OCI-LY1 (cell line): ENCODE data around the gene SCLT1.

Experiments
- H2AFZ ChIP-seq: fragments of 200-600 bp; sonication (generic), shearing (Covaris generic); 2 replicates; pipeline ENCODE4 v1.6.0; 2014; ENCODE audit warnings: antibody characterized with exemption, mild to moderate bottlenecking, low read length
- H3F3A ChIP-seq: fragments of 200-600 bp; sonication (generic), shearing (Covaris generic); 2 replicates; pipeline ENCODE4 v1.6.0; 2014; ENCODE audit warnings: mild to moderate bottlenecking, antibody characterized with exemption, low read length, moderate library complexity; ENCODE audit not compliant: insufficient read depth
- H3K27ac ChIP-seq: fragments of 200-600 bp; sonication (generic); 2 replicates; pipeline ENCODE4 v1.5.1; 2014; ENCODE audit warnings: low read length, mixed run types, mild to moderate bottlenecking, low read depth; ENCODE audit not compliant: poor library complexity, severe bottlenecking
- H3K27me3 ChIP-seq: fragments of 200-600 bp; sonication (generic); 2 replicates; pipeline ENCODE4 v1.6.0; 2014; ENCODE audit warnings: antibody characterized with exemption, mild to moderate bottlenecking, low read length, moderate library complexity; ENCODE audit not compliant: insufficient read depth
- H3K36me3 ChIP-seq: fragments of 200-600 bp; sonication (generic); 2 replicates; pipeline ENCODE4 v1.6.1; 2014; ENCODE audit warnings: mild to moderate bottlenecking, antibody characterized with exemption, low read length, moderate library complexity, mixed read lengths; ENCODE audit not compliant: insufficient read depth
- H3K4me1 ChIP-seq: fragments of 200-600 bp; sonication (generic); 2 replicates; pipeline ENCODE4 v1.5.1; 2014; ENCODE audit warnings: mild to moderate bottlenecking, low read length, moderate library complexity; ENCODE audit not compliant: insufficient read depth, severe bottlenecking
- H3K4me2 ChIP-seq: fragments of 200-600 bp; sonication (generic), shearing (Covaris generic); 2 replicates; pipeline ENCODE4 v1.6.1; 2014; ENCODE audit warnings: low read length
- H3K4me3 ChIP-seq: fragments of 200-600 bp; sonication (generic); 2 replicates; pipeline ENCODE4 v1.5.1; 2014; ENCODE audit warnings: low read length, low read depth, mild to moderate bottlenecking, mixed read lengths; ENCODE audit not compliant: poor library complexity, severe bottlenecking
- H3K79me2 ChIP-seq: fragments of 200-600 bp; shearing (Covaris generic); 2 replicates; pipeline ENCODE4 v1.6.1; 2016; ENCODE audit warnings: mixed run types, low read length, mixed read lengths; ENCODE audit not compliant: insufficient read depth
- H3K9ac ChIP-seq: fragments of 200-600 bp; sonication (generic), shearing (Covaris generic); 2 replicates; pipeline ENCODE4 v1.6.1; 2014; ENCODE audit warnings: mild to moderate bottlenecking, low read length, mixed read lengths
- H3K9me2 ChIP-seq: fragments of 200-600 bp; sonication (generic), shearing (Covaris generic); 2 replicates; pipeline ENCODE4 v1.6.1; 2014; ENCODE audit warnings: low read depth, mild to moderate bottlenecking, low read length, mixed read lengths
- H3K9me3 ChIP-seq: fragments of 200-600 bp; shearing (Covaris generic); 2 replicates; pipeline ENCODE4 v1.6.1; 2014; ENCODE audit warnings: low read length, mixed read lengths
- H4K20me1 ChIP-seq: fragments of 200-600 bp; sonication (generic), shearing (Covaris generic); 2 replicates; pipeline ENCODE4 v1.6.0; 2016; ENCODE audit warnings: mild to moderate bottlenecking, low read length; ENCODE audit not compliant: insufficient read depth
- CTCF ChIP-seq: fragments of 200-600 bp; sonication (generic), shearing (Covaris generic); IDR thresholded peaks from 2 replicates; pipeline ENCODE4 v1.5.1; 2017; ENCODE audit warnings: mild to moderate bottlenecking, antibody characterized with exemption, low read length, moderate library complexity, mixed read lengths
- EZH2 ChIP-seq: fragments of 200-600 bp; sonication (generic), shearing (Covaris generic); IDR thresholded peaks from 2 replicates; pipeline ENCODE4 v1.8.0; 2017; ENCODE audit warnings: borderline replicate concordance, mixed run types, mild to moderate bottlenecking, antibody characterized with exemption, low read length, moderate library complexity, mixed read lengths

The SCLT1 gene

GRCh38 chr4:128913228-128913627 lies 180.1 kb downstream of the SCLT1 start:
- Histone ChIP-seq H3K4me2 (no peak overlapping the region), H3K9me2 (no peaks in the 10 kb centered on the region), H3K9ac (no peak overlapping the region), H3K79me2 (no peaks in the 10 kb centered on the region), H4K20me1 (no peaks in the 10 kb centered on the region), H3F3A (no peaks in the 10 kb centered on the region; the same call in 1 of the 2 replicates), H3K4me1 (peaks cover 11% of the 10 kb centered on the region), H3K4me3 (no peak overlapping the region), H2AFZ (no peak overlapping the region), H3K9me3 (no peaks in the 10 kb centered on the region), H3K27ac (no peak overlapping the region), H3K27me3 (no peaks in the 10 kb centered on the region), H3K36me3 (no peaks in the 10 kb centered on the region)
- TF ChIP-seq CTCF (no peak), EZH2 (no peak)

- no peak overlapping the region for H3K4me2 ChIP-seq
- no peaks in the 10 kb centered on the region for H3K9me3 ChIP-seq
- no peaks in the 10 kb centered on the region for H3K36me3 ChIP-seq
- no peak overlapping the region for H3K4me3 ChIP-seq
- no peaks in the 10 kb centered on the region for H3K27me3 ChIP-seq
- no peak overlapping the region for H2AFZ ChIP-seq
- H3F3A ChIP-seq = no peaks in the 10 kb centered on the region; the same call in 1 of the 2 replicates
- TF ChIP-seq EZH2 (no peak), CTCF (no peak)
- no peaks in the 10 kb centered on the region for H3K9me2 ChIP-seq
- H4K20me1 ChIP-seq = no peaks in the 10 kb centered on the region
- no peaks in the 10 kb centered on the region for H3K4me1 ChIP-seq
- H3K9ac ChIP-seq = no peak overlapping the region
- H3K79me2 ChIP-seq = no peaks in the 10 kb centered on the region
- no peak overlapping the region for H3K27ac ChIP-seq
Observed at GRCh38 chr4:128908735-128909134, 184.6 kb downstream of the SCLT1 start.

GRCh38 chr4:128907981-128908380 lies 185.4 kb downstream of the SCLT1 start:
- Histone ChIP-seq H3F3A (no peaks in the 10 kb centered on the region; the same call in 1 of the 2 replicates), H3K4me1 (no peaks in the 10 kb centered on the region), H3K4me3 (no peak overlapping the region), H3K27ac (no peak overlapping the region), H3K27me3 (no peaks in the 10 kb centered on the region), H3K9me3 (no peaks in the 10 kb centered on the region), H3K4me2 (no peak overlapping the region), H3K79me2 (no peaks in the 10 kb centered on the region), H3K36me3 (no peaks in the 10 kb centered on the region), H3K9ac (no peak overlapping the region), H4K20me1 (no peaks in the 10 kb centered on the region), H2AFZ (no peak overlapping the region), H3K9me2 (no peaks in the 10 kb centered on the region)
- TF ChIP-seq EZH2 = no peak
- no peak for TF ChIP-seq CTCF
